Gastroesophageal sphincter (tissue), 4 donors: ENCODE data around the gene PPP1R7. TPM values are rescaled to one million over a fixed set of nuclear protein-coding genes. Genes with fewer than 3 reads are reported as not detected.

ENCODE experiments used
- ATAC-seq: fragments of 150-250 bp; one replicate; pipeline ENCODE4 v1.9.1; 2016; ENCODE audit warnings: mild to moderate bottlenecking, moderate library complexity
- H3K27ac ChIP-seq, 4 donors: fragments of 200-600 bp; sonication (generic) in 3 of 4; 1 replicate in 3 of 4; 2 replicates in 1 of 4; pipeline ENCODE4 v1.5.1; 2016 to 2019
- H3K27me3 ChIP-seq: fragments of 200-600 bp; sonication (generic); one replicate; pipeline ENCODE4 v1.5.1; 2019
- H3K36me3 ChIP-seq, 2 donors: fragments of 200-600 bp; sonication (generic); one replicate each; pipeline ENCODE4 v1.5.1; 2019; ENCODE audit warnings: control low read depth in 1 of 2
- H3K4me1 ChIP-seq, 3 donors: fragments of 200-600 bp; sonication (generic); 1 replicate in 2 of 3; 2 replicates in 1 of 3; pipeline ENCODE4 v1.5.1; 2016 to 2019; ENCODE audit warnings: control low read depth in 2 of 3
- H3K4me3 ChIP-seq, 2 donors: fragments of 200-600 bp; sonication (generic); one replicate each; pipeline ENCODE4 v1.5.1; 2019; ENCODE audit warnings: mild to moderate bottlenecking in 1 of 2, moderate library complexity in 1 of 2
- H3K9me3 ChIP-seq, 3 donors: fragments of 200-600 bp; sonication (generic); one replicate each; pipeline ENCODE4 v1.5.1; 2017 to 2019; ENCODE audit warnings: control low read depth in 2 of 3
- CTCF ChIP-seq, 4 experiments: fragments of 200-600 bp in 2 of 4; fragments of 450-650 bp in 2 of 4; sonication (generic) in 1 of 4; IDR thresholded peaks; one replicate each; pipeline ENCODE4 v1.5.1; 2017 to 2019; ENCODE audit warnings: antibody characterized with exemption in 4 of 4, mild to moderate bottlenecking in 2 of 4, moderate library complexity in 2 of 4
- EP300 ChIP-seq: sonication (generic); formaldehyde crosslinking; IDR thresholded peaks from one replicate; pipeline ENCODE4 v1.6.1; 2017; ENCODE audit warnings: antibody characterized with exemption, mild to moderate bottlenecking
- POLR2A ChIP-seq, 2 donors: fragments of 450-650 bp; IDR thresholded peaks; one replicate each; pipeline ENCODE4 v1.6.1; 2017; ENCODE audit warnings: antibody characterized with exemption in 2 of 2, mild to moderate bottlenecking in 2 of 2, moderate library complexity in 1 of 2
- POLR2AphosphoS5 ChIP-seq: sonication (generic); formaldehyde crosslinking; IDR thresholded peaks from one replicate; pipeline ENCODE4 v1.6.1; 2017; ENCODE audit warnings: antibody characterized with exemption
- WGBS, 2 donors: methylation state at CpG; one replicate each; pipeline ENCODE4 v1.1.5; 2018; ENCODE audit warnings: low coverage in 1 of 2; 5-methylcytosine and 5-hydroxymethylcytosine counted together
- total RNA-seq, 4 donors: library from RNA; depleted of rRNA; stranded (reverse); fragments of >200 nt; gene quantifications; one replicate each; pipeline ENCODE4 v1.1.0, GENCODE V29; 2016

Gene PPP1R7
- total RNA-seq, 4 donors from 2014 or later, result 62.3 to 90.7 (median 73.3) TPM

GRCh38 chr2:241187918-241188234 lies 37.6 kb downstream of the PPP1R7 start:
- no peaks in the 10 kb centered on the region for H3K9me3 ChIP-seq
- H3K27me3 ChIP-seq, result peaks cover 15% of the 10 kb centered on the region
- H3K27ac ChIP-seq, result no peak overlapping the region
- 47% methylated on average over 3 to 4 of the region's 4 CpGs for WGBS, 2 donors
- TF ChIP-seq POLR2AphosphoS5, result no peak
- TF ChIP-seq EP300, result no peak
- TF ChIP-seq CTCF (IDR thresholded peaks at IDR 0.05), result no peak
- no peak for TF ChIP-seq POLR2A (IDR thresholded peaks at IDR 0.05)
- H3K4me3 ChIP-seq, result no peak overlapping the region
- peaks cover 0 to 11% of the 10 kb centered on the region in 2 donors for H3K36me3 ChIP-seq
- no peaks in the 10 kb centered on the region for H3K4me1 ChIP-seq
- no peak for ATAC-seq

- TF ChIP-seq EP300, result no peak
- TF ChIP-seq CTCF (IDR thresholded peaks at IDR 0.05), result no peak
- no peak for TF ChIP-seq POLR2AphosphoS5
- no peak for TF ChIP-seq POLR2A (IDR thresholded peaks at IDR 0.05)
- Histone ChIP-seq H3K4me3 (no peak within 1 kb of the TSS), H3K27me3 (peaks cover 15% of the 10 kb centered on the region), H3K9me3 (no peaks in the 10 kb centered on the region), H3K36me3 (peaks cover 0 to 5% of the 10 kb centered on the region in 2 donors), H3K27ac (no peak within 1 kb of the TSS), H3K4me1 (no peaks in the 10 kb centered on the region)
- 18% methylated on average over 2 of the region's 21 CpGs; no CpG with 5 or more reads in 1 of the 2 donors for WGBS, 2 donors
- ATAC-seq, result no peak
These were observed 38.3 kb downstream of the PPP1R7 start, which contains the start of gene ANO7 for GRCh38 chr2:241188361-241189092. ANO7 (plus strand) TSS chr2:241188677; CDS start chr2:241190064, 1,387 bp downstream.

GRCh38 chr2:241189093-241189855 lies 39.0 kb downstream of the PPP1R7 start:
- Histone ChIP-seq H3K27ac (no peak overlapping the region), H3K27me3 (peaks cover 15% of the 10 kb centered on the region), H3K9me3 (no peaks in the 10 kb centered on the region), H3K4me3 (no peak overlapping the region), H3K4me1 (no peaks in the 10 kb centered on the region), H3K36me3 (no peaks in the 10 kb centered on the region)
- ATAC-seq, result no peak
- WGBS, 2 donors, result no CpG with 5 or more reads among the region's 32 CpGs
- TF ChIP-seq POLR2AphosphoS5 (no peak), CTCF (IDR thresholded peaks at IDR 0.05) (no peak), POLR2A (IDR thresholded peaks at IDR 0.05) (no peak), EP300 (no peak)

- H3K4me3 ChIP-seq, result no peak overlapping the region
- no peaks in the 10 kb centered on the region for H3K4me1 ChIP-seq
- no peak for ATAC-seq
- no peak overlapping the region for H3K27ac ChIP-seq
- no peaks in the 10 kb centered on the region for H3K36me3 ChIP-seq
- no peak for TF ChIP-seq POLR2AphosphoS5
- no peak for TF ChIP-seq CTCF (IDR thresholded peaks at IDR 0.05)
- no peak for TF ChIP-seq POLR2A (IDR thresholded peaks at IDR 0.05)
- no peak for TF ChIP-seq EP300
- 90% methylated on average over 4 of the region's 15 CpGs; no CpG with 5 or more reads in 1 of the 2 donors for WGBS, 2 donors
- H3K27me3 ChIP-seq, result peaks cover 15% of the 10 kb centered on the region
- H3K9me3 ChIP-seq, result no peaks in the 10 kb centered on the region
These were observed 39.6 kb downstream of the PPP1R7 start for GRCh38 chr2:241189856-241190201.
